ENCODE measurements around the gene NF1.
"Not testable (repeated sequence)": the region's sequence is repeated elsewhere in the genome, so short reads cannot be mapped to it uniquely, and the experiment has no call there.

The NF1 gene

DNA sequence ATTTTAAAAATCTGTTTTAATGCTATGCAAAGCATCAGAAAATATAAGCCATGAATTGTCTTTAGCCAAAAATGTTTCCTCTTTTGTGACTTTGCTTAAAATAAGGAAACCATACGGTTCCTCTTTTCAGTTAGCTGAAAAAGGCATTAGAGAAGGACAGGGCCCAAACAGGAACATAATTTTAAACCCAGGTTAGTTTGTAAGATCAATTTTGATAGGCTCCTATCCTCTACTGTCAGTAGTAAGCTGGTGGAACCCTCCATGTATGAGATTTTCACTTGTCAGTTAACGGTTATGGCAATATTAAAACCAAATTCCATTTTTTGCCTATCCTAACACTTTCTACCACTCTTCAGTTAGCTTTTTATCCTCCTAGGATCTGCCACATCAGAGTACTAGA is 214.8 kb downstream of the NF1 start:
- no peak for DNase-seq (ENCODE audit: low read depth, low spot score)
- H3K4me1 ChIP-seq (ENCODE audit: control insufficient read depth, insufficient read depth, low read length) = no peaks in the 10 kb centered on the region
- no peaks in the 10 kb centered on the region for H3K9me3 ChIP-seq (ENCODE audit: control insufficient read depth, insufficient read depth, low read length)
- no peak overlapping the region for H3K27ac ChIP-seq (ENCODE audit: low read length)
- no peaks in the 10 kb centered on the region for H3K27me3 ChIP-seq (ENCODE audit: control insufficient read depth, insufficient read depth, low read length)
- no peaks in the 10 kb centered on the region for H3K36me3 ChIP-seq (ENCODE audit: control insufficient read depth, insufficient read depth, low read length)
- H3K4me3 ChIP-seq (ENCODE audit: low read length) = no peak overlapping the region
- WGBS (ENCODE audit: insufficient coverage, insufficient read length) = no CpG with 5 or more reads among the region's 2 CpGs

DNA sequence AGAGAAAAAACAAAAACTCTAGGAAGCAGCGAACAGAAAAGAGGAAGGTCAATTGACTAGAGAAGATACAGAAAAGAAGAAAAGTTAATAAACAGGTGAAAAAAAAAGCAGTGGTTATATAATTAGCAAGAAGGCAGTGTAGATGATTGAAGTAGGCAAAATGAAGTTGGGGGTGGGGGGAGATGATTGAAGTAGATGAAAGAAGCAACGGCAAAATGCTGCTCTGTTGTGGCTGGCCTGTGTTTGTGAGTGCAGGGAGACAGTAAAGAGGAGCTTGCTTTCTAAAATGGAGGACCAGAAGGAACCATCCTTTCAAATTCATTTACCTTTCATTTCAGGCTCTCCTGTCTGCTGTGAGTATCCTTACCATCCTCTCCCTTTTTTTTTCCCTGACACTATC is 215.5 kb downstream of the NF1 start:
- WGBS (ENCODE audit: insufficient coverage, insufficient read length) = no CpG with 5 or more reads among the region's 2 CpGs
- DNase-seq (ENCODE audit: low read depth, low spot score) = no peak
- Histone ChIP-seq H3K27ac (ENCODE audit: low read length) (no peak overlapping the region), H3K9me3 (ENCODE audit: control insufficient read depth, insufficient read depth, low read length) (no peaks in the 10 kb centered on the region), H3K27me3 (ENCODE audit: control insufficient read depth, insufficient read depth, low read length) (no peaks in the 10 kb centered on the region), H3K4me3 (ENCODE audit: low read length) (no peak overlapping the region), H3K36me3 (ENCODE audit: control insufficient read depth, insufficient read depth, low read length) (no peaks in the 10 kb centered on the region), H3K4me1 (ENCODE audit: control insufficient read depth, insufficient read depth, low read length) (no peaks in the 10 kb centered on the region)

DNA sequence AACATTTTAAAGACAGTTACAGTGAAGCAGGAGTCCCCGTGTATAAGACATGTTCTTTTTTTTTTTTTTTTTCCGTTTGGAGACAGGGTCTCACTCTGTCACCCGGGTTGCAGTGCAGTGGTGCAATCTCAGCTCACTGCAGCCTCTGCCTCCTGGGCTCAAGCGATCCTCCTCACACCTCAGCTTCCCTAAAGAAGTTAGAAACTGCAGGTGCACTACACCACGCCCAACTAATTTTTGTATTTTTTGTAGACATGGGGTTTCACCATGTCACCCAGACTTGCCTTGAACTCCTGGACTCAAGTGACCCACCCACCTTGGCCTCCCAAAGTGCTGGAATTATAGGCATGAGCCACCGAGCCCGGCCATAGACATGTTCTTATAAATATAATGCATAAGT is 216.1 kb downstream of the NF1 start:
- H3K4me1 ChIP-seq (ENCODE audit: control insufficient read depth, insufficient read depth, low read length) = no peaks in the 10 kb centered on the region
- DNase-seq (ENCODE audit: low read depth, low spot score) = no peak
- H3K4me3 ChIP-seq (ENCODE audit: low read length) = no peak overlapping the region
- H3K9me3 ChIP-seq (ENCODE audit: control insufficient read depth, insufficient read depth, low read length) = no peaks in the 10 kb centered on the region
- no peak overlapping the region for H3K27ac ChIP-seq (ENCODE audit: low read length)
- no CpG with 5 or more reads among the region's 7 CpGs for WGBS (ENCODE audit: insufficient coverage, insufficient read length)
- no peaks in the 10 kb centered on the region for H3K27me3 ChIP-seq (ENCODE audit: control insufficient read depth, insufficient read depth, low read length)
- no peaks in the 10 kb centered on the region for H3K36me3 ChIP-seq (ENCODE audit: control insufficient read depth, insufficient read depth, low read length)

DNA sequence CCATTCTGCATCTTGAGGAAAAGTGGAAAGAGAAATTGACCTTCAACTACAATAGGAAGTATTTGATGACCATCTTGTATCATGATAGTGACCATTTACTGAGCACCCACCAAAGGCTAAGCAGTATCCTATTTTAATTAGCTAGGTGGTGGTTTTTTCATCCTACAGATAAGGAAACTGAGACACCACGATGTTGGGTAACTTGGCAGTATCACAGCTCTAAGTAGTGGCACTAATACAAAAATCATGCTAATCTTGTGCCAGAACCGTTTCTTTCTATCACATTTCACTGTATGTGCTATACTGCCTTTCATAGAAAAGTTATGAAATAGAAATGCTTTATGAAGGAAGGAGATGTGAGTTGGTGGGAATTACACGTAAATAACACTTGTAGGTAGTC is 216.7 kb downstream of the NF1 start:
- DNase-seq (ENCODE audit: low read depth, low spot score) = no peak
- Histone ChIP-seq H3K36me3 (ENCODE audit: control insufficient read depth, insufficient read depth, low read length) (no peaks in the 10 kb centered on the region), H3K27ac (ENCODE audit: low read length) (no peak overlapping the region), H3K9me3 (ENCODE audit: control insufficient read depth, insufficient read depth, low read length) (no peaks in the 10 kb centered on the region), H3K4me3 (ENCODE audit: low read length) (no peak overlapping the region), H3K27me3 (ENCODE audit: control insufficient read depth, insufficient read depth, low read length) (no peaks in the 10 kb centered on the region), H3K4me1 (ENCODE audit: control insufficient read depth, insufficient read depth, low read length) (no peaks in the 10 kb centered on the region)
- 100% methylated on average over 1 of the region's 3 CpGs for WGBS (ENCODE audit: insufficient coverage, insufficient read length)

DNA sequence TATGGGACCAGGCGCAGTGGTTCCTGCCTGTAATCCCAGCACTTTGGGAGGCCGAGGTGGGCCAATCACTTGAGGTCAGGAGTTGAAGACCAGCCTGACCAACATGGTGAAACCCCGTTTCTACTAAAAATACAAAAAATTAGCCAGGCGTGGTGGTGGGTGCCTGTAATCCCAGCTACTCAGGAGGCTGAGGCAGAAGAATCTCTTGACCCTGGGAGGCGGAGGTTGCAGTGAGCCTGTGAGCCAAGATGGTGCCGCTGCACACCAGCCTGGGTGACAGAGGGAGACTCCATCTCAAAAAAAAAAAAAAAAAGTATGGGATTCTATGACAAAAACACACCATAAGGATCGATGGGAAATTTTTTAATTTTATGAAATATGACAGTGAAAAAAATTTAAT is 217.4 kb downstream of the NF1 start:
- H3K27me3 ChIP-seq (ENCODE audit: control insufficient read depth, insufficient read depth, low read length); DNase-seq (ENCODE audit: low read depth, low spot score); H3K27ac ChIP-seq (ENCODE audit: low read length); H3K4me1 ChIP-seq (ENCODE audit: control insufficient read depth, insufficient read depth, low read length); H3K4me3 ChIP-seq (ENCODE audit: low read length); H3K36me3 ChIP-seq (ENCODE audit: control insufficient read depth, insufficient read depth, low read length); H3K9me3 ChIP-seq (ENCODE audit: control insufficient read depth, insufficient read depth, low read length): not testable (repeated sequence)
- WGBS (ENCODE audit: insufficient coverage, insufficient read length) = no CpG with 5 or more reads among the region's 7 CpGs

DNA sequence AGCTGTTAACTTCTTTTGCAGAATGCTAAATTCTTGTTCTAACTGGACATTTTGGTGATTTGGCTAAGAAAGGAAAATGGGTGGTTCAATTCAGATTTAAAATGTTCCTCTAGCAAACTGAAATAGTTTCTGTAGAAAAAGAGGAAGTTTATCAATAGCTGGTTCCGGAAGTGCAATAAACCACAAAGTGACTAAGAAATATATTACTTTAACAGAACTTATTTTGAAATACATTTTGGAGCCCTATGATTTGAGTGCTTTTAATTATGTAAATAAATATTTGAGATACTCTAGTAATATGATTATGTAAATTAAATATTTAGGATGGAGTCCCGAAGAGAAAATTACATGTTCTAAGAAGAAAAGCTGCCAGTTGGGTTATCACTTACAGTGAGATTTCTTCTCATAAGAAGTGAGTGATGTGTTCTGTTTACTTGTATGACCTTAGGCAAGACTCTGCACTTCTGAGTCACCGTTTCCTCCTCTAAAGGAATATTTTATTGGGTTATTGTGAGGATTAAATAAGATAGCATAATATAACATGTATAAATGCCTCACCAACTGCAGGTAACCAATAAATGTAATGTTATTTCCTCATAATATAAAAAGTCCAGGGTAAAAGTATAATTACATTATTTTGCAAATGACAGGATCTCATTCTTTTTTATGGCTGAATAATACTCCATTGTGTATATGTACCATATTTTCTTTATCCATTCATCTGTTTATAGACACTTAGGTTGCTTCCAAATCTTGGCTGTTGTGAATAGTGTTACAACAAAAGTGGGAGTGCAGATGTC is 219.4 kb downstream of the NF1 start, which contains the start of gene EVI2B:
EVI2B (minus strand) TSS at position 73 of the 800 bp plus-strand sequence. CDS start 8,445 bp downstream, outside the sequence.
- Histone ChIP-seq H3K27me3 (ENCODE audit: control insufficient read depth, insufficient read depth, low read length) (no peaks in the 10 kb centered on the region), H3K9me3 (ENCODE audit: control insufficient read depth, insufficient read depth, low read length) (no peaks in the 10 kb centered on the region), H3K4me3 (ENCODE audit: low read length) (no peak within 1 kb of the TSS), H3K36me3 (ENCODE audit: control insufficient read depth, insufficient read depth, low read length) (no peaks in the 10 kb centered on the region), H3K4me1 (ENCODE audit: control insufficient read depth, insufficient read depth, low read length) (no peaks in the 10 kb centered on the region), H3K27ac (ENCODE audit: low read length) (no peak within 1 kb of the TSS)
- no CpG with 5 or more reads among the region's 3 CpGs for WGBS (ENCODE audit: insufficient coverage, insufficient read length)
- DNase-seq (ENCODE audit: low read depth, low spot score) = no peak

- H3K4me3 ChIP-seq (ENCODE audit: low read length) = no peak overlapping the region
- H3K9me3 ChIP-seq (ENCODE audit: control insufficient read depth, insufficient read depth, low read length) = no peaks in the 10 kb centered on the region
- no peaks in the 10 kb centered on the region for H3K36me3 ChIP-seq (ENCODE audit: control insufficient read depth, insufficient read depth, low read length)
- DNase-seq (ENCODE audit: low read depth, low spot score) = no peak
- no CpG with 5 or more reads among the region's 3 CpGs for WGBS (ENCODE audit: insufficient coverage, insufficient read length)
- no peaks in the 10 kb centered on the region for H3K27me3 ChIP-seq (ENCODE audit: control insufficient read depth, insufficient read depth, low read length)
- H3K4me1 ChIP-seq (ENCODE audit: control insufficient read depth, insufficient read depth, low read length) = no peaks in the 10 kb centered on the region
- no peak overlapping the region for H3K27ac ChIP-seq (ENCODE audit: low read length)
Observed at GRCh38 chr17:31314782-31315100, 220.0 kb downstream of the NF1 start.

DNA sequence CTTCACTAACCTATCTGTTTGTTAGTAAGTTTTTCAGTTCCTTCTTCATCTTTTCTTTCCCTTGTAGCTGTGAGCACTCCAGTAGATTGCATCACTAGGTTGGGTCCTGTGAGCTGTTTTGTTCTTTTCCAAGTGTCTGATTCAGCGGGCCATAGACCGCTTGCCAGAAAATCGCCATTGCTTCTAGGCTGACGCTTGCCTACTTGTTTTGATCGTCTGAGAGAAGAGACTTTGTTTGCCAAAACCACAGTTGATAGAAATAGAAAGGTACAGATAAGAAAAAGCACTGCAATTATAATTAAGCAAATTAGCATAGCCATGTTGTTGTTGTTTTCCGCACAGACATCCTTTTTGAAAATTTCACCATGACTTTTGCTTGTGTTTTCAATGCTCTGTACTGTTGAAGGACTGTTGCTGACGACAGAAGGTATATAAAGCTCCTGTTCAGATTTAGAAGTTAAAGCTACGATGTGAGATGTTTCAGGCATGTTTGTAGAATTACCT is 223.6 kb downstream of the NF1 start:
- no peak for DNase-seq (ENCODE audit: low read depth, low spot score)
- no peaks in the 10 kb centered on the region for H3K27me3 ChIP-seq (ENCODE audit: control insufficient read depth, insufficient read depth, low read length)
- H3K36me3 ChIP-seq (ENCODE audit: control insufficient read depth, insufficient read depth, low read length) = no peaks in the 10 kb centered on the region
- H3K4me3 ChIP-seq (ENCODE audit: low read length) = no peak overlapping the region
- H3K27ac ChIP-seq (ENCODE audit: low read length) = no peak overlapping the region
- no CpG with 5 or more reads among the region's 8 CpGs for WGBS (ENCODE audit: insufficient coverage, insufficient read length)
- no peaks in the 10 kb centered on the region for H3K9me3 ChIP-seq (ENCODE audit: control insufficient read depth, insufficient read depth, low read length)
- H3K4me1 ChIP-seq (ENCODE audit: control insufficient read depth, insufficient read depth, low read length) = no peaks in the 10 kb centered on the region

GRCh38 chr17:31318851-31319661 is 224.3 kb downstream of the NF1 start:
- H3K4me1 ChIP-seq (ENCODE audit: control insufficient read depth, insufficient read depth, low read length) = no peaks in the 10 kb centered on the region
- no peaks in the 10 kb centered on the region for H3K9me3 ChIP-seq (ENCODE audit: control insufficient read depth, insufficient read depth, low read length)
- H3K27me3 ChIP-seq (ENCODE audit: control insufficient read depth, insufficient read depth, low read length) = no peaks in the 10 kb centered on the region
- no CpG with 5 or more reads among the region's 5 CpGs for WGBS (ENCODE audit: insufficient coverage, insufficient read length)
- no peak for DNase-seq (ENCODE audit: low read depth, low spot score)
- no peak overlapping the region for H3K4me3 ChIP-seq (ENCODE audit: low read length)
- no peak overlapping the region for H3K27ac ChIP-seq (ENCODE audit: low read length)
- no peaks in the 10 kb centered on the region for H3K36me3 ChIP-seq (ENCODE audit: control insufficient read depth, insufficient read depth, low read length)

GRCh38 chr17:31320241-31320640 is 225.5 kb downstream of the NF1 start:
- DNase-seq (ENCODE audit: low read depth, low spot score) = no peak
- WGBS (ENCODE audit: insufficient coverage, insufficient read length) = no CpG with 5 or more reads among the region's 2 CpGs
- no peaks in the 10 kb centered on the region for H3K36me3 ChIP-seq (ENCODE audit: control insufficient read depth, insufficient read depth, low read length)
- H3K27me3 ChIP-seq (ENCODE audit: control insufficient read depth, insufficient read depth, low read length) = no peaks in the 10 kb centered on the region
- no peak overlapping the region for H3K27ac ChIP-seq (ENCODE audit: low read length)
- H3K4me1 ChIP-seq (ENCODE audit: control insufficient read depth, insufficient read depth, low read length) = no peaks in the 10 kb centered on the region
- no peaks in the 10 kb centered on the region for H3K9me3 ChIP-seq (ENCODE audit: control insufficient read depth, insufficient read depth, low read length)
- H3K4me3 ChIP-seq (ENCODE audit: low read length) = no peak overlapping the region

All from iPS DF 6.9 (cell line).